Omental fat pad (tissue), 4 donors: ENCODE measurements around the gene RGS13. TPM values are rescaled to one million over a fixed set of nuclear protein-coding genes. Genes with fewer than 3 reads are reported as not detected.
A peak's percentile ranks its signal among the peaks of the same experiment; 100 is the strongest.

Experiments used
- ATAC-seq: fragments of 150-250 bp; one replicate; pipeline ENCODE4 v1.9.1; 2016; ENCODE audit warnings: mild to moderate bottlenecking, moderate library complexity; ENCODE audit not compliant: low FRiP score
- DNase-seq: peaks from one replicate; pipeline ENCODE4 v3.0.0-alpha.2; 2019; ENCODE audit warnings: low spot score
- total RNA-seq, 4 donors: library from RNA; depleted of rRNA; stranded (reverse); fragments of >200 nt; gene quantifications; one replicate each; pipeline ENCODE4 v1.1.0, GENCODE V29; 2016
- TF ChIP-seq, protein P1 (sequence below), 3 donors: fragments of 450-650 bp; IDR thresholded peaks; one replicate each; pipeline ENCODE4 v1.5.1; 2016 to 2017; ENCODE audit warnings: antibody characterized with exemption in 3 of 3, mild to moderate bottlenecking in 3 of 3, moderate library complexity in 2 of 3

The RGS13 gene, protein sequence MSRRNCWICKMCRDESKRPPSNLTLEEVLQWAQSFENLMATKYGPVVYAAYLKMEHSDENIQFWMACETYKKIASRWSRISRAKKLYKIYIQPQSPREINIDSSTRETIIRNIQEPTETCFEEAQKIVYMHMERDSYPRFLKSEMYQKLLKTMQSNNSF
- under 1 TPM in 3 of 4 donors, not detected in 1; 0.60 to 0.65 (median 0.63) TPM for total RNA-seq

DNA sequence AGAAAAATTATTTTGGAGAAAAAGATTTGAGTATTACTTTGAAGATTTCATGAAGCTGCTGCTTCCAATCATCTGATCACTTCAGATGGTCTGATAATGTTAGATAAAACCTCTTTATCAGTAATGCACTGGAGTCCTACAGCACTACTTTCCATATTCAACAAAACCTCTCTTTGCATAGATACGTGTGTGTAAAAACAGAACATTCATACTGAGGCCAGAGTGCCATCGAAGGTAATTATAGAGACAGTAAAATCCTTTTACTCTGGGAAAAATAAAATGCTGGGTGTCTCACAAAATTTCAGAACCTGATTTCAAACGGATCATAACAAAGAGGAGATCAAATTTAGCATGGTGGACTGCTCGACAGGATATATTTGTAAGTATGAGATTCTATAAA is at the start of gene RGS13:
TSS of gene RGS13 (plus strand) at position 209 of the 400 bp plus-strand sequence. CDS start 8,188 bp downstream, outside the sequence.
- TF ChIP-seq, protein P1, sequence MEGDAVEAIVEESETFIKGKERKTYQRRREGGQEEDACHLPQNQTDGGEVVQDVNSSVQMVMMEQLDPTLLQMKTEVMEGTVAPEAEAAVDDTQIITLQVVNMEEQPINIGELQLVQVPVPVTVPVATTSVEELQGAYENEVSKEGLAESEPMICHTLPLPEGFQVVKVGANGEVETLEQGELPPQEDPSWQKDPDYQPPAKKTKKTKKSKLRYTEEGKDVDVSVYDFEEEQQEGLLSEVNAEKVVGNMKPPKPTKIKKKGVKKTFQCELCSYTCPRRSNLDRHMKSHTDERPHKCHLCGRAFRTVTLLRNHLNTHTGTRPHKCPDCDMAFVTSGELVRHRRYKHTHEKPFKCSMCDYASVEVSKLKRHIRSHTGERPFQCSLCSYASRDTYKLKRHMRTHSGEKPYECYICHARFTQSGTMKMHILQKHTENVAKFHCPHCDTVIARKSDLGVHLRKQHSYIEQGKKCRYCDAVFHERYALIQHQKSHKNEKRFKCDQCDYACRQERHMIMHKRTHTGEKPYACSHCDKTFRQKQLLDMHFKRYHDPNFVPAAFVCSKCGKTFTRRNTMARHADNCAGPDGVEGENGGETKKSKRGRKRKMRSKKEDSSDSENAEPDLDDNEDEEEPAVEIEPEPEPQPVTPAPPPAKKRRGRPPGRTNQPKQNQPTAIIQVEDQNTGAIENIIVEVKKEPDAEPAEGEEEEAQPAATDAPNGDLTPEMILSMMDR (IDR thresholded peaks at IDR 0.05): no peak
- no peak for ATAC-seq
- no peak for DNase-seq

DNA sequence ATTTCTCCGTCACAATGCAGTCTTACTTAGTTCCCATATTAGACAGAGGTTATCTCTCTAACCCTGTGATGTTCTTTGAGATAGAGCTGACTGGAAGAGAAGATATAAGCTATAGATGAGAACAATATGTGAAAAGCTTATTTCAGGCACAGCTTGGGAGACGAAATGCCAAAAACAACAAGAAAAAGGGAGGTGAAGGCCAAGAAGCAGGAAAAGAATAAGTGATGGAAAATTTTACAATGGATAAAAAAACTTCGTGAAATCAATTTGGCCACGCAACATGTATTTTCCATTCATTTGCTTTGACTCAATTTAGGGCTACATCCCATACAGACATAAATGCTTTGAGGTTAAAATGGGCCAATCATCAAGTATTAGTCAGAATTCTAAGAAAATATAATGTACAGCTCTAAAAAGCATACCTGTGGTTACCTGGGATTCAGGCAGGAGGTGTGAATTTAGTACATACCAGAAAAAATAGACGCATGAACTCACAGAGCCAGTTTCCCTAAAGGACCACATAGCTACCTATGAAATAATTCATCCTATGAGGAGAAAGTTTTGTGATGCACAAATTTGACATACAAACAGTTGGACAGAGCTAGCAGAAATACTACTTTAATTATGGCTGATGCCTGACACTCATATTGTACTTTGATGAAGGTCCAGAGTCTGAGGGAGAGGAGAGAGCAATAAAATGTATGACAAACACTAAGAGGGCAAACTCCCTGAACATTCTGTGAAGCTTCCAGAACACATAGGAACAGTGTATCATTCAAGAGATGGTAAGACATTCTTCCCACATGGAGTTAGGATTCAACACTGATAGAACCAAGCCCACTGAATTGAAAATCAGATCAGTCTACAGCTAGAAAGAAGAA is 48.3 kb upstream of the RGS13 start:
- ATAC-seq (no peak), DNase-seq (no peak)
- TF ChIP-seq, protein P1 (IDR thresholded peaks at IDR 0.05): no peak

DNA sequence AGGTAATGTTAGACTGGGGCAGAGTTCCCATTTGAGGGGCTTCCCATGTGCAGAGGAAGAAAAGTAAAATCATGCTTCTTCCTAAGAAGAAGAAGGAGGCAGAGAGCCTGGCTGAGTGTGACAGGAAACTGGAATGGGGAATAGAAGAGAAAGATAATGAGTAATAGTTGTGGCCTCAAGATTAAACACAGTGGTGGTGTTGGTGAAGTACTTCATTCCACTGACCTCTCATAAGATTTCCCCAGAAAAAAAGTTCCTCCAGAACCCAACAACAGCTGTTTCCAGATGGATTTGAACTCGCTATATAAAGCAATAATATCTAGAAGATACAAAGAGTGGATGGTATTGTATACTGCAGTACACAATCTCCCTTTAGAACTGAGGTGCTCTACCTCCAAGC is 47.4 kb upstream of the RGS13 start:
- TF ChIP-seq, protein P1 (IDR thresholded peaks at IDR 0.05): no peak
- no peak for ATAC-seq
- DNase-seq: no peak

DNA sequence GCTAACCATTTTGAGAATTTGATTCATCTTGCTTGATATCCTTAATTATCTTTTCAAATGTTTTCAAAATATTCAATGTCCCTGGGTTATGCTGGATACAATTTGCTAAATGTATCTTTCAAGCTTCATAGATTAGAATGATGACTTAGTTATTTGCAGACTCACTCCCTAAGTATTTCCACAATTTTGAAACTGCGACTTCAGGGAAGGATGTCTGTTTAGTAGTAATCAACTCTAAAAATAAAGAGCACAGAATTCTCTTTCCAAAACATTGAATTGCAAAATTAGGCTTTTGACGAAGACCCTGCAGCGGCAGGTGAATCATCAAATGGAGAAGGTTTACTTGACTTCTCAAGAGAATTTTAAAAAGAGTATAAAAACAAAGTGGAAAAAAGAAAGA is 46.1 kb upstream of the RGS13 start:
- ATAC-seq: peak; percentile 58
- TF ChIP-seq, protein P1 (IDR thresholded peaks at IDR 0.05): no peak
- no peak for DNase-seq

DNA sequence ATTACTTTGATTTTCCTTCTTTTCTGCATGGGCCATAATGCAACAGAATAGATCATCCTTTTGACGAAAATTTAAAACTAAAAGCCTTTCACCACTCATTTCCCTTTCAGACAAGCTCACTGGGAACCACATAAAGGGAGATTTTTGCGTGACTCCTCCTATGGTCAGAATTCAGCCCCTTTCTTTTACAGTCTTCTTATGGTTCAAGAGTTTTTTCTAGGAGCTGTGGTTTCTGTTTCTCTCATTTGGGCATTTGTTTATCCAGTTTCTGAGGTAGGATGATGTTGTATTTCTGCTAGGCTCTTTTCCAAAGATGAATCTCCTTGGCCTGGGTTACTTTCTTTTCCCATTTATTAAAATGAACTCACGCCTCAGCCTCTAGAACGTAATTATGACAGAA is 43.4 kb upstream of the RGS13 start:
- DNase-seq (no peak), ATAC-seq (no peak)
- TF ChIP-seq, protein P1 (IDR thresholded peaks at IDR 0.05): no peak

DNA sequence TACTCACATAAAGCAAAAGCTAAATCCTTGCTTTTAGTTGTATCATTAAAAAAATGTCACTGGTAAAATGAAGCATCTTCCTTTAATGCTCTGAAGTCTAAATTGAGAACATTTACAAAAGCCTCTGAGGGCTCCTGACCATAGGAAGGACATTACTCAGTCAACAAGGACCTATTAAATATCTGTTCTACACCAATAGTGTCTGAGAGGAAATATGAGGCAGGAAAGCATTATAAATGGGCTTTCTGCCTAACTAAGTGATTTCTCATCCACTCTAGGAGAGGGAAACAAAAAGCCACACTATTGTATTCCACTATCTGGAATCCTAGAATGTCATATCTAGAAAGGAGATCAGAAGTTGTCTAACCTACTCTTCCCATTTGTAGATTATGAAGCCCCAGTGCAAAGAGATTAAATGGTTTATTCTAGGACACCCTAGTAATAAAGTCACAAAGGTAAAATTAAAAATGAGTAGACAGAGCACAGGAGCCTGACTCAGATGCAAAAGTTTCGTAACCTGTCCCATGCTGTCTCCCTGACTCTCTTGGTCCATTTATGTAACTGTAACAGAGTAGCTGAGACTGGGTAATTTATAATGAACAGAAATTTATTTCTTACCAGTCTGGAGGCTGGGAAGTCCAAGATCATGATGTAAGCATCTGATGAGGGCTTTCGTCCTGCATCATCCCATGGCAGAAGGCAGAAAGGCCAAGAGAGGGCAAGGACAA is 42.8 kb upstream of the RGS13 start:
- ATAC-seq: no peak
- no peak for DNase-seq
- TF ChIP-seq, protein P1 (IDR thresholded peaks at IDR 0.05): no peak
